Natural killer cell (primary cell): ENCODE data around the gene LGALS9. TPM values are rescaled to one million over a fixed set of nuclear protein-coding genes. Genes with fewer than 3 reads are reported as not detected.

ENCODE experiments used
- ATAC-seq, 3 donors: fragments of 150-1000 bp in 2 of 3; fragments of 200-7000 bp in 1 of 3; cut with Tn5 transposase; 1 replicate in 1 of 3; 2 replicates in 2 of 3; pipeline ENCODE4 v1.10.0; 2021; ENCODE audit warnings: mild to moderate bottlenecking in 2 of 3, moderate library complexity in 2 of 3
- DNase-seq, 2 donors: peaks; one replicate each; pipeline versions ENCODE4 v3.0.0 to v3.0.0-alpha.2; 2013 to 2021; ENCODE audit warnings: mixed read lengths in 1 of 2
- H3K27ac ChIP-seq: one replicate; pipeline ENCODE4 v1.5.1; 2013; ENCODE audit warnings: mild to moderate bottlenecking, low read length
- H3K27me3 ChIP-seq: one replicate; pipeline ENCODE4 v1.6.1; 2013; ENCODE audit warnings: low read length; ENCODE audit not compliant: control insufficient read depth, insufficient read depth
- H3K36me3 ChIP-seq: one replicate; pipeline ENCODE4 v1.6.1; 2013; ENCODE audit warnings: low read length; ENCODE audit not compliant: control insufficient read depth, insufficient read depth
- H3K4me1 ChIP-seq: one replicate; pipeline ENCODE4 v1.6.1; 2013; ENCODE audit warnings: low read length; ENCODE audit not compliant: control insufficient read depth, insufficient read depth
- H3K4me3 ChIP-seq: one replicate; pipeline ENCODE4 v1.5.1; 2013; ENCODE audit warnings: low read length
- H3K9me3 ChIP-seq: one replicate; pipeline ENCODE4 v1.6.1; 2013; ENCODE audit warnings: low read length; ENCODE audit not compliant: control insufficient read depth, insufficient read depth
- H3K27ac Mint-ChIP-seq, 2 donors: one replicate each; pipeline ENCODE4 v1.8.0; 2022; ENCODE audit warnings: mild to moderate bottlenecking in 2 of 2, mixed read lengths in 2 of 2, moderate library complexity in 1 of 2
- H3K27me3 Mint-ChIP-seq, 2 donors: one replicate each; pipeline ENCODE4 v1.8.0; 2022; ENCODE audit warnings: low read depth in 2 of 2, mixed read lengths in 2 of 2
- H3K36me3 Mint-ChIP-seq: one replicate; pipeline ENCODE4 v1.8.0; 2022; ENCODE audit warnings: mixed read lengths
- H3K4me1 Mint-ChIP-seq, 2 donors: one replicate each; pipeline ENCODE4 v1.8.0; 2022; ENCODE audit warnings: mixed read lengths in 2 of 2
- H3K4me3 Mint-ChIP-seq: one replicate; pipeline ENCODE4 v1.8.0; 2022; ENCODE audit warnings: mild to moderate bottlenecking, moderate library complexity, mixed read lengths
- H3K9me3 Mint-ChIP-seq, 2 donors: one replicate each; pipeline ENCODE4 v1.8.0; 2022; ENCODE audit warnings: mixed read lengths in 2 of 2
- WGBS: methylation state at CpG from one replicate; pipeline ENCODE4 v1.1.7; 2013; ENCODE audit warnings: missing lambda C conversion rate; ENCODE audit not compliant: insufficient coverage; 5-methylcytosine and 5-hydroxymethylcytosine counted together
- intact Hi-C: fragments of 100-400 bp; cut with micrococcal nuclease; formaldehyde crosslinking; loops from one replicate; pipeline ENCODE4 v1.14.2; 2022
- total RNA-seq, 4 donors: library from RNA; stranded (reverse); fragments of 120-200 nt in 1 of 4; gene quantifications; one replicate each; pipeline versions ENCODE4 v1.2.3 to v1.2.4, GENCODE V29; 2013 to 2022
- TF ChIP-seq, protein P1 (sequence below): fragments of 200-600 bp; IDR thresholded peaks from one replicate; pipeline ENCODE4 v1.8.0; 2022; ENCODE audit warnings: antibody characterized with exemption

The LGALS9 gene
- total RNA-seq, 3 donors from 2014 or later (not counting 1 experiment from before 2014, with no cell fraction given): 83.4 to 142 (median 102) TPM

DNA sequence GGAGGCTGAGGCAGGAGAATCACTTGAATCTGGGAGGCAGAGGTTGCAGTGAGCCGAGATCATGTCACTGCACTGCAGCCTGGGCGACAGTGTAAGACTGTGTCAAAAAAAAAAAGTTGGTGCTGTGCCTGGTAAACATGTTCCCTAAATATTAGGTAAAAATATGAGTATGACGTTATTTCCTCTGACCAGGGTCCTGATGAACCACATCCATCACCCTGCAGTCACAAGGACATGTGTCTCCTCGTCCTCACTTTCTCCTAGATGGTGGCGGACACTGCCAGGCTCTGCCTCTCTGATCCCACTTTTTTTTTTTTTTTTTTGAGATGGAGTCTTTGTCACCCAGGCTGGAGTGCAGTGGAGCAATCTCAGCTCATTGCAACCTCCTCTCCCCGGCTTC, 28.7 kb downstream of the LGALS9 start:
- Histone ChIP-seq H3K27ac (no peak overlapping the region), H3K27me3 (no peaks in the 10 kb centered on the region), H3K4me1 (peaks cover 3% of the 10 kb centered on the region), H3K4me3 (no peak overlapping the region), H3K36me3 (no peaks in the 10 kb centered on the region), H3K9me3 (no peaks in the 10 kb centered on the region)
- intact Hi-C loops: no loop called here
- ATAC-seq (no peak), DNase-seq (no peak)
- TF ChIP-seq, protein P1, sequence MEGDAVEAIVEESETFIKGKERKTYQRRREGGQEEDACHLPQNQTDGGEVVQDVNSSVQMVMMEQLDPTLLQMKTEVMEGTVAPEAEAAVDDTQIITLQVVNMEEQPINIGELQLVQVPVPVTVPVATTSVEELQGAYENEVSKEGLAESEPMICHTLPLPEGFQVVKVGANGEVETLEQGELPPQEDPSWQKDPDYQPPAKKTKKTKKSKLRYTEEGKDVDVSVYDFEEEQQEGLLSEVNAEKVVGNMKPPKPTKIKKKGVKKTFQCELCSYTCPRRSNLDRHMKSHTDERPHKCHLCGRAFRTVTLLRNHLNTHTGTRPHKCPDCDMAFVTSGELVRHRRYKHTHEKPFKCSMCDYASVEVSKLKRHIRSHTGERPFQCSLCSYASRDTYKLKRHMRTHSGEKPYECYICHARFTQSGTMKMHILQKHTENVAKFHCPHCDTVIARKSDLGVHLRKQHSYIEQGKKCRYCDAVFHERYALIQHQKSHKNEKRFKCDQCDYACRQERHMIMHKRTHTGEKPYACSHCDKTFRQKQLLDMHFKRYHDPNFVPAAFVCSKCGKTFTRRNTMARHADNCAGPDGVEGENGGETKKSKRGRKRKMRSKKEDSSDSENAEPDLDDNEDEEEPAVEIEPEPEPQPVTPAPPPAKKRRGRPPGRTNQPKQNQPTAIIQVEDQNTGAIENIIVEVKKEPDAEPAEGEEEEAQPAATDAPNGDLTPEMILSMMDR: no peak
- 82% methylated on average over 6 of the region's 6 CpGs for WGBS
- Mint-ChIP-seq H3K27me3 (no peaks in the 10 kb centered on the region), H3K27ac (no peak overlapping the region), H3K36me3 (no peaks in the 10 kb centered on the region), H3K9me3 (no peaks in the 10 kb centered on the region), H3K4me3 (no peak overlapping the region), H3K4me1 (peaks cover 2 to 3% of the 10 kb centered on the region in 2 donors)

DNA sequence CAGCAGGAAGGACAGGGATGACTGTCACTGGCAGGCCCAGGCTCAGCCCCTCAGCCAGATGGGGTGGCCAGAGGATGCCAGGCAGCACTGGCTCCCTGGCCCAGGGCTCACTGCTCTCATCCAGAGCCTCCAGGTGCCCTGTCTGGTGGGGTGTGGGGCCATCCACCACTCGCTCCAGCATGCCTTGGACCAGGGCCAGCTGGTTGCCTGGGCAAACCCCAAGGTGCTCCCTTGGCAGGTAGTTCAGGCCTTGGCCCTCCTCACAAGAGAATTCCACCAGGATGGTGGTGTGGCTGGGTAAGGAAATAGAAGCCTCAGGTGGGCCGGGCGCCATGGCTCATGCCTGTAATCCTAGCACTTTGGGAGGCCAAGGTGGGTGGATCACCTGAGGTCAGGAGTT, 29.4 kb downstream of the LGALS9 start:
- H3K4me3 ChIP-seq: no peak overlapping the region
- H3K27me3 ChIP-seq: no peaks in the 10 kb centered on the region
- H3K4me1 ChIP-seq: no peaks in the 10 kb centered on the region
- no peaks in the 10 kb centered on the region for H3K9me3 ChIP-seq
- H3K27ac Mint-ChIP-seq: no peak overlapping the region
- H3K4me1 Mint-ChIP-seq: no peaks in the 10 kb centered on the region
- no peak for ATAC-seq
- no peaks in the 10 kb centered on the region for H3K27me3 Mint-ChIP-seq
- no peaks in the 10 kb centered on the region for H3K9me3 Mint-ChIP-seq
- no peak for DNase-seq
- H3K36me3 Mint-ChIP-seq: no peaks in the 10 kb centered on the region
- no peak overlapping the region for H3K27ac ChIP-seq
- intact Hi-C loops: no loop called here
- TF ChIP-seq, protein P1: no peak
- no peak overlapping the region for H3K4me3 Mint-ChIP-seq
- WGBS: 81% methylated on average over 3 of the region's 3 CpGs
- no peaks in the 10 kb centered on the region for H3K36me3 ChIP-seq

DNA sequence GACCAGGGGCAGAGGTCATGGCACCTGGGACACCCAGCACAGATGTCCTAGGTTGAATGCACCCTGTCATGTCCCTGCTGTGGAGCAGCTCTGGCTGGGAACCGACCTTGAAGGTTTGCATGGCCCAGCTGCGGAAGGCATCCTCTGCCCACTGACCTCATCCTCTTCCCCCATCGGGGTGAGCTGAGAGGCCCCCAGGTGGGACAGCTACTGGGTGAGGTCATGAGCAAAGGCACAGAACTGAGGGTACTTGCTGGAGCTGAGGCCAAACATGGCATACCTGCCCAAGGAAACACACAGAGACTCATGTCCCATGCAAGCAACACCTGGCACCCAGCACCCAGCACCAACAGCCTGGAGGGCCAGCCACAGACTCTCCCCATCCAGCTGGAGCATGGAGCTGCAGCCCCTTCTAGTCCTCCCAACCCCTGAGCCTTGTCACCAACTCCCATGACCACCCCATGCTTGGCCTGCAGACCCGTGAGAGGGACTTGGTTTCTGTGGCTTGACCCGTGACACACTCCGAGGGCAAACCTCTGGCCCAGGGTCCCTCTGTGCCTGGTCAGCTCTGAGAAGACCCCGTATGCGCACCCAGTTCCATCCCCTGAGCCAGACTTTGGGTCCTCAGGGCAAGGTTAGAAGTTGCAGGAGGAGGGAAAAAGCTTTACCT, 33.1 kb downstream of the LGALS9 start:
- no peaks in the 10 kb centered on the region for H3K4me1 ChIP-seq
- Mint-ChIP-seq H3K9me3 (no peaks in the 10 kb centered on the region), H3K27ac (no peak overlapping the region), H3K27me3 (no peaks in the 10 kb centered on the region), H3K4me3 (no peak overlapping the region), H3K36me3 (no peaks in the 10 kb centered on the region), H3K4me1 (no peaks in the 10 kb centered on the region)
- intact Hi-C loops: no loop called here
- H3K4me3 ChIP-seq: no peak overlapping the region
- no peaks in the 10 kb centered on the region for H3K9me3 ChIP-seq
- ATAC-seq (no peak), DNase-seq (no peak)
- TF ChIP-seq, protein P1: no peak
- H3K27me3 ChIP-seq: no peaks in the 10 kb centered on the region
- 79% methylated on average over 8 of the region's 8 CpGs for WGBS
- no peak overlapping the region for H3K27ac ChIP-seq
- H3K36me3 ChIP-seq: no peaks in the 10 kb centered on the region

DNA sequence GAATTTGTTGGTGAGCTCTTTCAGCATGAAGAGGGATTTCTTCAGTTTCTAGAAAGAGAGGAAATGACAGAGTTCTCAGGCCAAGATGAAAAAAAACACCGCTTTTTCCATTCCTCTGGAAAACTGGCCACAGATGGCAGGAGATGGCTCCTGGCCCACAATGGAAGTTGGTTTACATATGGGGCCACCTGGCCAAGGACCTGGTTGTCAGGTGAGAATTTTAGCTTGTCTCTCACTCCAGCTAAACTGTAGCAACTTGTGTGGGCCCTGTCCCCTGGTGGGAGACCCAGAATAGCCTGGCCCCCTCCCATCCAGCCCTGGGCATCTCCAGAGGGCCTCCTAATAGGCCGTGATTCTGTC, 33.6 kb downstream of the LGALS9 start:
- Mint-ChIP-seq H3K27me3 (no peaks in the 10 kb centered on the region), H3K36me3 (no peaks in the 10 kb centered on the region), H3K9me3 (no peaks in the 10 kb centered on the region), H3K4me1 (no peaks in the 10 kb centered on the region), H3K4me3 (no peak overlapping the region), H3K27ac (no peak overlapping the region)
- intact Hi-C loops: no loop called here
- no peak overlapping the region for H3K4me3 ChIP-seq
- no peak for DNase-seq
- WGBS: 84% methylated on average over 2 of the region's 2 CpGs
- no peaks in the 10 kb centered on the region for H3K9me3 ChIP-seq
- H3K27me3 ChIP-seq: no peaks in the 10 kb centered on the region
- no peaks in the 10 kb centered on the region for H3K36me3 ChIP-seq
- H3K4me1 ChIP-seq: no peaks in the 10 kb centered on the region
- no peak overlapping the region for H3K27ac ChIP-seq
- TF ChIP-seq, protein P1: no peak
- ATAC-seq: no peak
